H1 (cell line): ENCODE measurements around the gene SRCIN1. TPM values are rescaled to one million over a fixed set of nuclear protein-coding genes. Genes with fewer than 3 reads are reported as not detected.

Experiments used
- CTCF ChIA-PET: fragments of 300-600 bp; sonication (Branson Sonifier 250); formaldehyde crosslinking; loops from one replicate; lab custom pipeline; 2021; ENCODE audit not compliant: partially characterized antibody; lab: Charles Lee
- POLR2A ChIA-PET: fragments of 300-600 bp; sonication (Branson Sonifier 250); formaldehyde crosslinking; loops from one replicate; lab custom pipeline; 2021; ENCODE audit warnings: inconsistent platforms; ENCODE audit not compliant: partially characterized antibody; lab: Charles Lee
- DNase-seq, 2 experiments: peaks; one replicate each; pipeline versions ENCODE4 v3.0.0 to v3.0.0-alpha.2; 2010 to 2022; ENCODE audit warnings: low spot score in 2 of 2, low read depth in 1 of 2, mixed read lengths in 1 of 2
- FAIRE-seq: peaks from 2 replicates; lab custom pipeline; 2011; peaks lifted over from hg19 to GRCh38; lab: Jason Lieb, UNC
- H2AFZ ChIP-seq: 2 replicates; pipeline ENCODE4 v1.8.1; 2012; ENCODE audit warnings: low read length, inconsistent platforms
- H2AK5ac ChIP-seq: 2 replicates; pipeline ENCODE4 v1.6.1; 2013; ENCODE audit warnings: low read depth, low read length
- H2BK120ac ChIP-seq: replicated peaks from 2 replicates; pipeline ENCODE3; 2013; ENCODE audit warnings: low read depth, low read length, inconsistent platforms
- H2BK12ac ChIP-seq: 2 replicates; pipeline ENCODE4 v1.6.1; 2013; ENCODE audit warnings: low read depth, low read length
- H2BK15ac ChIP-seq: 2 replicates; pipeline ENCODE4 v1.6.1; 2013; ENCODE audit warnings: low read length
- H2BK20ac ChIP-seq: 2 replicates; pipeline ENCODE4 v1.6.1; 2013; ENCODE audit warnings: low read length
- H2BK5ac ChIP-seq: 2 replicates; pipeline ENCODE4 v1.6.1; 2013; ENCODE audit warnings: low read depth, low read length
- H3K14ac ChIP-seq: 2 replicates; pipeline ENCODE4 v1.6.1; 2013; ENCODE audit warnings: inconsistent platforms; ENCODE audit not compliant: insufficient read length
- H3K18ac ChIP-seq: 2 replicates; pipeline ENCODE4 v1.6.1; 2013; ENCODE audit warnings: low read length; ENCODE audit errors: extremely low read depth
- H3K23ac ChIP-seq: 2 replicates; pipeline ENCODE4 v1.6.1; 2013; ENCODE audit warnings: inconsistent platforms; ENCODE audit not compliant: insufficient read length
- H3K23me2 ChIP-seq: 2 replicates; pipeline ENCODE4 v1.6.1; 2013; ENCODE audit warnings: low read depth, low read length
- H3K27ac ChIP-seq: 2 replicates; pipeline ENCODE4 v1.6.1; 2011; ENCODE audit warnings: low read depth, low read length, inconsistent platforms
- H3K27me3 ChIP-seq, 4 experiments: replicated peaks in 1 of 4; 1 replicate in 1 of 4; 2 replicates in 3 of 4; pipeline versions ENCODE4 v1.6.1 to v1.8.1; 2011 to 2013; ENCODE audit warnings: low read length in 3 of 4, mild to moderate bottlenecking in 3 of 4, inconsistent platforms in 2 of 4, mixed read lengths in 2 of 4, moderate library complexity in 1 of 4; ENCODE audit not compliant: control insufficient read depth in 3 of 4, insufficient read depth in 3 of 4; ENCODE audit errors: extremely low read depth in 1 of 4
- H3K36me3 ChIP-seq, 4 experiments: 2 replicates each; pipeline versions ENCODE4 v1.6.1 to v1.8.1; 2011 to 2013; ENCODE audit warnings: mild to moderate bottlenecking in 4 of 4, low read length in 3 of 4, moderate library complexity in 2 of 4, control low read depth in 1 of 4, inconsistent platforms in 1 of 4; ENCODE audit not compliant: insufficient read depth in 4 of 4, control insufficient read depth in 2 of 4
- H3K4ac ChIP-seq: replicated peaks from 2 replicates; pipeline ENCODE3; 2013; ENCODE audit warnings: low read length, low read depth, mixed read lengths, inconsistent platforms; ENCODE audit not compliant: insufficient read length
- H3K4me1 ChIP-seq, 4 experiments: replicated peaks in 1 of 4; 1 replicate in 1 of 4; 2 replicates in 3 of 4; pipeline versions ENCODE4 v1.6.1 to v1.8.1; 2011 to 2013; ENCODE audit warnings: low read length in 3 of 4, inconsistent platforms in 2 of 4, mixed read lengths in 1 of 4; ENCODE audit not compliant: insufficient read depth in 4 of 4, control insufficient read depth in 3 of 4
- H3K4me2 ChIP-seq, 2 experiments: 2 replicates each; pipeline versions ENCODE4 v1.6.1 to v1.8.1; 2011 to 2013; ENCODE audit warnings: low read depth in 2 of 2, low read length in 2 of 2, control low read depth in 1 of 2, inconsistent platforms in 1 of 2, mild to moderate bottlenecking in 1 of 2; ENCODE audit not compliant: insufficient read depth in 1 of 2
- H3K4me3 ChIP-seq, 4 experiments: fragments of 200-600, 300-600 bp in 1 of 4; sonication (generic), shearing (Covaris generic), sonication (Bioruptor Twin) in 1 of 4; 2 replicates each; pipeline versions ENCODE4 v1.5.1 to v1.8.1; 2011 to 2016; ENCODE audit warnings: low read length in 4 of 4, low read depth in 3 of 4, control low read depth in 2 of 4, inconsistent platforms in 2 of 4, mild to moderate bottlenecking in 2 of 4, mixed read lengths in 1 of 4, moderate library complexity in 1 of 4; ENCODE audit not compliant: insufficient read depth in 2 of 4; ENCODE audit errors: extremely low read depth in 1 of 4
- H3K56ac ChIP-seq: replicated peaks from 2 replicates; pipeline ENCODE3; 2013; ENCODE audit warnings: low read depth, mild to moderate bottlenecking, mixed read lengths, low read length, inconsistent platforms; ENCODE audit not compliant: insufficient read length
- H3K79me1 ChIP-seq: 2 replicates; pipeline ENCODE4 v1.6.1; 2013; ENCODE audit warnings: low read depth, low read length, control low read depth
- H3K79me2 ChIP-seq, 2 experiments: 2 replicates each; pipeline versions ENCODE4 v1.6.1 to v1.8.1; 2012 to 2013; ENCODE audit warnings: low read length in 2 of 2, mild to moderate bottlenecking in 2 of 2, inconsistent platforms in 1 of 2; ENCODE audit not compliant: insufficient read depth in 2 of 2, control insufficient read depth in 1 of 2
- H3K9ac ChIP-seq, 4 experiments: replicated peaks in 1 of 4; 1 replicate in 1 of 4; 2 replicates in 3 of 4; pipeline versions ENCODE4 v1.6.1 to v1.8.1; 2011 to 2013; ENCODE audit warnings: low read depth in 3 of 4, low read length in 3 of 4, control low read depth in 2 of 4, mild to moderate bottlenecking in 2 of 4, moderate library complexity in 2 of 4, inconsistent platforms in 1 of 4; ENCODE audit errors: extremely low read depth in 1 of 4
- H3K9me3 ChIP-seq, 2 experiments: 2 replicates each; pipeline versions ENCODE4 v1.6.1 to v1.8.1; 2012 to 2013; ENCODE audit warnings: mild to moderate bottlenecking in 2 of 2, moderate library complexity in 2 of 2, control low read depth in 1 of 2, inconsistent platforms in 1 of 2, low read depth in 1 of 2, low read length in 1 of 2, mixed read lengths in 1 of 2; ENCODE audit not compliant: insufficient read depth in 2 of 2
- H4K20me1 ChIP-seq, 2 experiments: replicated peaks in 1 of 2; 2 replicates each; pipeline versions ENCODE3 to v1.8.1; 2011 to 2013; ENCODE audit warnings: inconsistent platforms in 2 of 2, low read length in 2 of 2, mild to moderate bottlenecking in 1 of 2; ENCODE audit not compliant: insufficient read depth in 2 of 2, control insufficient read depth in 1 of 2
- H4K5ac ChIP-seq: 2 replicates; pipeline ENCODE4 v1.6.1; 2013; ENCODE audit warnings: low read length, low read depth, mixed read lengths, inconsistent platforms; ENCODE audit not compliant: insufficient read length
- H4K8ac ChIP-seq: 2 replicates; pipeline ENCODE4 v1.8.0; 2013; ENCODE audit warnings: mild to moderate bottlenecking, moderate library complexity, low read length, inconsistent platforms; ENCODE audit not compliant: insufficient read depth; ENCODE audit errors: extremely low read depth
- H4K91ac ChIP-seq: replicated peaks from 2 replicates; pipeline ENCODE3; 2013; ENCODE audit warnings: low read length, mixed read lengths, inconsistent platforms; ENCODE audit not compliant: insufficient read length
- BCL11A ChIP-seq, 2 experiments: IDR thresholded peaks; one replicate each; pipeline ENCODE4 v1.6.1; 2011; ENCODE audit warnings: low read depth in 2 of 2, low read length in 2 of 2, mild to moderate bottlenecking in 2 of 2
- MAFK ChIP-seq: IDR thresholded peaks from 2 replicates; pipeline ENCODE4 v1.6.1; 2012; ENCODE audit warnings: low read depth, mild to moderate bottlenecking, improper control_type of control experiment, low read length
- USF2 ChIP-seq: IDR thresholded peaks from 2 replicates; pipeline ENCODE4 v1.6.1; 2011; ENCODE audit warnings: low read length, improper control_type of control experiment
- WGBS, 2 experiments: shearing (Covaris generic) in 1 of 2; methylation state at CpG; one replicate each; pipeline versions ENCODE4 v1.1.6 to v1.1.7; 2013 to 2015; ENCODE audit warnings: low lambda C conversion rate in 2 of 2, mixed read lengths in 2 of 2, inconsistent platforms in 1 of 2, low coverage in 1 of 2, missing lambda C conversion rate in 1 of 2; ENCODE audit not compliant: insufficient replicate concordance in 2 of 2, insufficient coverage in 1 of 2, insufficient read length in 1 of 2; ENCODE audit errors: extremely low coverage in 1 of 2, missing lambda C conversion rate in 1 of 2; 5-methylcytosine and 5-hydroxymethylcytosine counted together
- polyA plus RNA-seq, 7 experiments: library from polyadenylated mRNA; depleted of rRNA in 3 of 7; stranded (reverse) in 5 of 7; unstranded in 2 of 7; fragments of >200 nt in 5 of 7; fragments of 200-250 nt in 2 of 7; gene quantifications; 1 replicate in 5 of 7; 2 replicates in 1 of 7; 4 replicates in 1 of 7; pipeline versions ENCODE4 v1.2.1 to v1.2.3, GENCODE V29; 2011 to 2013; ENCODE audit warnings: missing spikeins in 2 of 7, mixed read lengths in 2 of 7
- total RNA-seq: library from RNA; stranded (reverse); fragmentation: NEBNext Ultra II Directional; extraction: Animal tissue kit (Norgen Biotek cat#: 25700); gene quantifications from 2 replicates; pipeline ENCODE4 v1.2.1, GENCODE V29; 2021

The SRCIN1 gene
- total and polyA plus RNA-seq, 2 of the 8 experiments (the other 6 are each of a cell fraction or from before 2014, with no cell fraction given), result 2.8 to 3.8 TPM

- ChIA-PET CTCF (interaction anchor here (0.6 to 29.5 kb wide), 11 partner anchors 8 to 351 kb away, joined by 3 to 795 read pairs (median 5); partner anchors contain the start of gene SRCIN1), POLR2A (interaction anchor here (1.0 to 1.5 kb wide), 5 partner anchors 15 to 203 kb away, joined by 3 to 4 read pairs (median 3); no protein-coding TSS in a partner anchor)
- Histone ChIP-seq H3K4me3 (no peak overlapping the region), H3K79me1 (no peaks in the 10 kb centered on the region), H3K79me2 (no peaks in the 10 kb centered on the region), H3K18ac (no peak overlapping the region), H2AK5ac (no peak overlapping the region), H4K5ac (no peak overlapping the region), H2BK15ac (no peak overlapping the region), H3K27me3 (peaks cover 0 to 3% (median 0%) of the 10 kb centered on the region in 4 experiments; a peak in 2 of 7 replicates), H3K23me2 (no peaks in the 10 kb centered on the region), H2BK120ac (no peak overlapping the region), H3K36me3 (no peaks in the 10 kb centered on the region; a peak in 1 of 8 replicates), H4K20me1 (no peaks in the 10 kb centered on the region), H3K9me3 (no peaks in the 10 kb centered on the region), H3K9ac (no peak overlapping the region), H4K8ac (no peak overlapping the region), H2BK20ac (no peak overlapping the region), H3K56ac (no peak overlapping the region), H2AFZ (no peak overlapping the region), H3K27ac (no peak overlapping the region), H2BK12ac (no peak overlapping the region), H3K4ac (no peak overlapping the region), H3K14ac (no peak overlapping the region), H2BK5ac (no peak overlapping the region), H4K91ac (no peak overlapping the region), H3K23ac (no peak overlapping the region), H3K4me2 (no peak overlapping the region), H3K4me1 (peaks cover 0 to 16% (median 4%) of the 10 kb centered on the region in 4 experiments; a peak in 6 of 7 replicates)
- 77% methylated on average over 21 of the region's 21 CpGs; no CpG with 5 or more reads in 1 of the 2 experiments for WGBS, 2 experiments
- no peak for FAIRE-seq
- no peak for DNase-seq
- no peak for TF ChIP-seq BCL11A (IDR thresholded peaks at IDR 0.05; ENCODE audit: low read depth in 2 of 2, low read length in 2 of 2)
- no peak for TF ChIP-seq USF2
- TF ChIP-seq MAFK, result no peak
These were observed 49.0 kb upstream of the SRCIN1 start for GRCh38 chr17:38654411-38655398.
